K562 treated with DMSO at 1 percent for 48 hours (cell line): ENCODE results near the gene TBC1D3E. TPM values are rescaled to one million over a fixed set of nuclear protein-coding genes. Genes with fewer than 3 reads are reported as not detected.

Experiments
- total RNA-seq: library from RNA; unstranded; fragments of 300-600 nt; gene quantifications from 2 replicates; pipeline ENCODE4 v1.2.3, GENCODE V29; 2022; ENCODE audit warnings: low replicate concordance; ENCODE audit errors: extremely low read depth

TBC1D3E gene
- total RNA-seq = not detected in 2 replicates

DNA sequence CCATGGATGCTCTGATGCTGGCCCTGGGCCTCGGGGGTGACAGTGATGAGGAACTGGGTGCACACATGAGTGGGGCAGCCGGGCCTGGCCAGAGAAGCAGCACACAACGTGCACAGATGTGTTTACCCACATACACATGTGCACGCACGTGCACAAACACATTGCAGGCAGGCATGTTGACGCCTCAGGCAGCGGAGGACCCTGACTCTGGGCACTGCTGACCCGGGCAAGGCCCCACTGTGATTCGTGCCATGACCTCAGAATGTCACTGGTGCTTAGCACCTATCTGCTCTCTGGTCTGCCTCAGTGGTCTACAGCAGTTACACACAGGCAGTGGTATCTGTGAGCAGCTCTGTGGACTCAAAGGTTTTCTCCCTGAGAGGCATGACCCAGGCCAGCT lies at the start of gene TBC1D3E:
Gene TBC1D3E, plus strand, starts transcription at position 301 of the 400 bp plus-strand sequence. CDS start 1,545 bp downstream, outside the sequence.

Other genes starting within 250 kb of the TBC1D3E start
- gene TBC1D3K, start 203.5 kb upstream of the TBC1D3E start, total RNA-seq = not detected in 2 replicates
- not detected in 2 replicates for gene TBC1D3L, start 138.9 kb upstream of the TBC1D3E start, total RNA-seq
- not detected in 2 replicates for gene TBC1D3D, start 124.0 kb upstream of the TBC1D3E start, total RNA-seq
- not detected in 2 replicates for gene TBC1D3C, start 59.3 kb upstream of the TBC1D3E start, total RNA-seq
- not detected in 2 replicates for gene TBC1D3, start 64.6 kb downstream of the TBC1D3E start, total RNA-seq
- gene MRPL45, start 169.2 kb downstream of the TBC1D3E start, total RNA-seq = not detected in 2 replicates
- gene GPR179, start 216.0 kb downstream of the TBC1D3E start, total RNA-seq = not detected in 2 replicates
- not detected in 2 replicates for gene SOCS7, start 223.9 kb downstream of the TBC1D3E start, total RNA-seq